Stimulated activated CD4-positive, alpha-beta T cell treated with anti-CD3 and anti-CD28 coated beads, Interleukin-1b, Interleukin-23, amount 100 ng/mL, for 24 hours (primary cell): ENCODE results near the gene WDR37.

Experiments
- DNase-seq, 4 experiments: peaks; one replicate each; pipeline ENCODE4 v3.0.0-alpha.2; 2020; ENCODE audit warnings: low read depth in 4 of 4, low spot score in 1 of 4

The WDR37 gene

DNA sequence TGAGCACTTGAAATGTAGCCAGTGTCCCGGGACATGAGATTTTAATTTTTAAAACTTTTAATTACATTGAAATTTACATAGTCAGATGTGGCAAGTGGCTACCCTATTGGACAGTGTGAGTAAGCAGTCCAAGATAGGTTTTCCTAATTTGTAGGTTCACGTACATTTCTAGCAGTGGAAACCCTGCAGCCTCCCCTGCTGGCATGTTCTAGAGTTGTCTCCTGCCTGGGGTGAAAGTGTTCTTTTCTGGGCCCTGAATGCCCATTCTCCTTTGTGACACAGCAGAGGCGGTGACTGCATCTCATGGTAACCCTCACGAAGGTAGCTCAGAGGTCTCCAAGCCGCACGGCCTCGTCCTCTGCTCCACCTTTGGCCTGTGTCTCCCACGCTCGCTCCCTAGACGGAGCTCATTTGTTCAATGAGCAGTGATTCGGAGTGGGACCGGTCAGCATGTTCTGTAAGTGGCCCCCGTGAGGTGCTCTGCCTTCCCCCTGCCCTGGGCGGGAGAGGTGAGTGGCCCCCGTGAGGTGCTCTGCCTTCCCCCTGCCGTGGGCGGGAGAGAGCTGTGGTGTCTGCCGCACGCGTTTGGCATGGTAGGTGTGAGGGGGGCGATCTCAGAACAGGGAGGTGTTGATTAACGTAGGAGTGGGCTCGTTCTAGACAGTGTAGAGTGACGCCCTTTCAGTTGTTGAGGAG is 18.0 kb downstream of the WDR37 start:
- no peak for DNase-seq

DNA sequence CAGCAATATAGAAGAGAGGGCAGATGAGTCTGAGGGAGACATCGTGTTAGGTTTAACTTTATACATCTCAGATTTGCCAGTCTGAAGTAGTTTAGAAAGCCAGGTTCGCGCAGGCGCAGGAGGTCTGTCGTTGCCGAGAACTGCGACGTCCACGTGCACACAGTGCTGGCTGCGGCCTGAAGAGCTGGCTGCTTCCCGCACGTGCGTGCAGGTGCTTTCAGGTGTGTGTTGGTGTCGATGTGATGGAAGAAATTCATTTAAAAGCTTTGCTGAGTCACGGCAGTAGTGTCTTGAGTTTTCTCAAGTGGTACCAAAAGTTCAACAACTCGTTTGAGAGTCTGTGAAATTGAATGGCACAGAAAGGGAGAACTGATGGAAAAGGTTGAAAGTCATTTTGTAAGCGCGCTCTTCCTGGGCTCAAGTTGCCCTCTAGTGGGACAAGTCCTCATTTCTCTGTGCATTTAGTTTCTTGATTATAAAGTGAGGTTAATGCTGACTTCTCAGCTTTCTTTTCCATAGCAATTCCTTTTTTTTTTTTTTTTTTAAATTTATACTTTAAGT is 18.6 kb downstream of the WDR37 start:
- DNase-seq: no peak

DNA sequence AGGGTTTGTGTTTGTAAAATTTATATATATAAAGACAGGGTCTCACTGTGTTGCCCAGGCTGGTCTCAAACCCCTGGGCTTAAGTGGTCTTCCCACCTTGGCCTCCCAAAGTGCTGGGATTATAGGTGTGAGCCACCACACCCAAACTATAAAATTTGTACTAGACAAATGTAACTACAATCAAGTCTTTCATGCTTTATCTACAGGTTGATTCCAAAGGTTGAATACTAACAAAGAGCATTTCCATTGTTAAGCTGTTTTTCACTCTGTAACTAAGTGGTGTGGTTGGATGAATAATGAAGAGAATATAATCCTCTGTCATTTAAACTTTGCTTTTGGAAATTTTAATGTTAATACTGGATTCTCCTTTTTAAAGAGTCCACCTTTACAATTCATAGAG is 22.5 kb downstream of the WDR37 start:
- no peak for DNase-seq

DNA sequence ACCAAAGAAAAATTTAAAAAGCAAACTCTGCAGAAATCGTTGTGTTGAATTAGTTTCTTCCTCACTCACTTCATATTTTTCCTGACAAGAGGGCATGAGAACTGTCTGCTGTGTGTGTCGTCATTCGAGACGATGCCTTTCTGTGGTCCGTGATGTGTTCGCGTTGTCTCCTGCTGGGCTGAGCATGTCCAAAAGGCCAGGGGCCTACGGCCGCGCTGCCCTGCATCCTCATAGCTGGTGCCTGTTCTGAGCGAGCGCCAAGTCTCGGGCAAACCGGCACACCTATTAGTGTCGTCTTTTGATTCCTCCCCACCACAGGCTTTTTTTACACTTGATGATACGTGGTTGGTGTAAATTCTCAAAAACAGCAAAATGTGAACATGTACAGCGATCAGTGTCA is 27.4 kb downstream of the WDR37 start:
- DNase-seq: no peak

DNA sequence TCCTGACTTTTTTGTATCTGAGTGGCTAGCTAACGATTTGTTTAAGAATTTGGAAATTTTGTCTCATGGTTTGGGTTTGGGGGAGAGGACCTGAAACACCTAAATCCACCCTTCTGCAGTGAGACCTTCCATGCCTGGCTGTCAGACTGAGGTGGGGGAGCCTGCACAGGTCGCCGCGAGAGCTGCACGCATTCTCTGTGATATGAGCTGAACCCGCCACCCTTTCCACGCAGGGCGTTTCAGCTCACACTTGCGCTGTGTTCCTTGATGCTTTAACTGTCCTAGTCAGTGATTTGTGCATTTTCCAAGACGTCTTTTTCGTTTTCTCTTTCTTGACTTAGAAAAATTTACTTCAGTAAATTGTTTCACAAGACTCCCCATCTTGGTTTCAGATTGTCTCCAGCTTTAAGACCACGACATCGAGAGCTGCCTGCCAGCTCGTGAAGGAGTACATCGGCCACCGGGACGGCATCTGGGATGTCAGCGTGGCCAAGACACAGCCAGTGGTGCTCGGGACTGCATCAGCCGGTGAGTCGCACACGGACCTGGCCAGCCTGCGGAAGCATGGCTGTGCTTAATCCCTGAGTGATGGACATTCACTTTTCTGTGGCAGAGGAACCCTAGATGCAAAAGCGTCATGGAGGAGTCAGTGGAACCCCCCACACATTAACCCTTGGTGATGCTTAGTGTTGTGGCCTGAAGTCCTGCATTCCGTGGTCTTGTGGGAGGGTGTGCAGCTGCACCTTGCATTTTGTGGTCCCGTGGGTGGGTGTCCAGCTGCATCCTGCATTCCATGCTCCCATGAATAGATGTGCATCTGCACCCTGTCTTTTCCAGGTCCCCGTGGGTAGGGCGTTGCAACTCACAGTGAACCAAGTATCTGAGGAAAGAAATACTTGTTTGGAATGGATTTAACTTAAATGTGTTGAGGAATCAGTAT is 28.1 kb downstream of the WDR37 start:
- DNase-seq: no peak

DNA sequence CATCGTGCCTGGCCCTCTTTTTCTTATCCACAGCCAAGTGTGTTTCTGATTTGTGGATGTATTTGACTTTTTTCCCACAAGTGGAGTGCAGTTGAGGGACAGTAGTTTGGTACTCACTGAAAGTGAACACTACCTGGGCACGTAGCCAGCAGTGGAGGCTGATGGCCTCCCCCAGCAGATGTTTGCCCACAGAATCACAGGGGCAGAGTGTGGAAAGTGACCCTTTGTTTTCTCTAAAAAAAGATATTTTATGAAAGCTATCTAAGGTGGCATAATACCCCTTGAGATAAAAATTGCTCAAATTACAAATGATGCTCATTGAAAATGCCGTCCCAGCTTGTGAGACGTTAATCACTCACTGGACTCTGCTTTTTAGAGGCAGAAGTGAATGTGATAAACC is 29.1 kb downstream of the WDR37 start:
- DNase-seq: no peak

DNA sequence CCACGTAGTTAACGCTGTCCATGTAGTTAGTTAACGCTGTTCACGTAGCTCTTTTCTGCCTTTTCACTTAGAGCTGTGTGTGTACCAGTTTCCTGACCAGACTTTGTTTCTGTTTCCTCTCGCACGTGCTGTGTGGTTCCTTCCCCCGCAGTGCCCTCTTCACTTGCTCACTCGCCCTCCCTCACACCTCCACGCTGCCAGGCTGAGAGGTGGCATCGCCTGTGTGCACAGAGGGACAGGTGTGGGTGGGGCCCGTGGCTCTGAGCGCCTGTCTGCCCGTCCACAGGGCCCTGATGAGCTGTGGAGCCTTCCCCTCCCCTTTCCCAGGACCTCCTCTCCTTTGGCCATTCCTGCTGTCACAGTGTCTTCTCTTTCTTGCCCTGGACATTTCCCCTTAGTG is 30.6 kb downstream of the WDR37 start:
- no peak for DNase-seq

DNA sequence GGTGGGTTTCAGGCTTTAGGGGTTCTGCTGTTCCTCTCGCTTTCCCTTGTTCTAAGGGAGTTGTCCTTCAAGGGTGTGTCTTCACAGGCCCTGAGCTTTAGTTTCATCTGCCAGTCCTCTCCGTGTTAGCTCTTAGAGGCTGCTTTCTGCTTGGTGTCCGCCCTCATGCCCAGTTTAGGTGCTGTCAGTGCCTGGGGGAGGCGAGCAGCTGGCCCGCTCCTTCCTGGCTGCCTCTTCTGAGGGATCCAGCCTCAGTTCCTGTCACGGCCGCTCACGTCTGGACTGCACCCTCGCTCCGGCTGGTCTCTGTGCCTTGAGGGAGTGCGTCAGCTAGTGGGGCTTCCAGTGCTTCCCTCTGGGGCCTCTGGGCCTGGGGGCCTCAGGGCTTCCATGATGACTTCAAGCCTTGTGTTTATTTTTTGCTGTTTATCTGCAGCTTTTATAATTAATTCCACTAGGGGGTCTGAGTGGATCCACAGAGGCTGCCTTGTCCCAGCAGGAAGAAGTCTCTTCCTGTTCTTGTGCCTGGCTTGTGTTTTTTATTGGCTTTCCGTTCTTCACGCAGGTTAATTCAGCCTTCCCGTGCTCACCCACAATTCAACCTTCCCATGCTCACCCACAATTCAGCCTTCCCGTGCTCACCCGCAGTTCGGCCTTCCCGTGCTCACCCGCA is 33.0 kb downstream of the WDR37 start:
- no peak for DNase-seq

DNA sequence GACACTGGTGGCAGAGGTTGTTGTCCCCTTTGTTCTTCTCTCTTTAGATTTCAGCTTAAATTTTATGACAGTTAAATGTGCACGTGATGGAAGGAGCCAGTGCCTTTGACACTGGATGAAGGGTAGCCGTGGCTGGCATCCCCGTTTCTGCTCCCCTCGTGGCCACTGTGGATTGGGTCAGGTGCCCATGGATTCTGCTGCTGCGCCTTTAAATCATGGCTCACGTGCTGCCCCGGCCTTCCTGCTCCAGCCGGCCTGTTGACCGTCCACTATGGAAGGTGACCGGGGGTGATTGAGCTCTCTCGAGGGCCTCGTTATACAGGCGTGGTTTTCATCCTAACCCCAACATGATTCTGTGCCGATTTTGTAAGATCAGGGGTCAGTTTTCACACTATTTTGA is 34.5 kb downstream of the WDR37 start:
- DNase-seq: no peak

DNA sequence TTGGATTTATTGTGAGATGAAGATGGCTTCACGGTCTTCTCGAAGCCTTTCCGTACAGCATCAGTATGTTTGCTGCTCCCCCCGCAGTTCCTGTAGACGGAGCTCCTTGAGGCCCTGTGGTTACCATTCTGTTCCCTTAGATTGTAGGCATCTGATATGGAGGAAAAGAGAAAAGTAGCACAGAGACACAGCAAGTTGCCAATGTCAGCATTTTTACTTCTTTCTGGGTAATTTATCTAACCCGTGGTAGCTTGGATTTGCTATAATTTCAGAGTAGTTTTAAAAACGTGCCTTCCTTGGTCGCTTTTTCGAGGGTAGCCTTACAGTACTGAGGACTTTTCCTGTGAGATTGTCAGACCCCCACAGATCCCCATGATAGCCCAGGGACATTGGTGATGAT is 37.5 kb downstream of the WDR37 start:
- DNase-seq: no peak

DNA sequence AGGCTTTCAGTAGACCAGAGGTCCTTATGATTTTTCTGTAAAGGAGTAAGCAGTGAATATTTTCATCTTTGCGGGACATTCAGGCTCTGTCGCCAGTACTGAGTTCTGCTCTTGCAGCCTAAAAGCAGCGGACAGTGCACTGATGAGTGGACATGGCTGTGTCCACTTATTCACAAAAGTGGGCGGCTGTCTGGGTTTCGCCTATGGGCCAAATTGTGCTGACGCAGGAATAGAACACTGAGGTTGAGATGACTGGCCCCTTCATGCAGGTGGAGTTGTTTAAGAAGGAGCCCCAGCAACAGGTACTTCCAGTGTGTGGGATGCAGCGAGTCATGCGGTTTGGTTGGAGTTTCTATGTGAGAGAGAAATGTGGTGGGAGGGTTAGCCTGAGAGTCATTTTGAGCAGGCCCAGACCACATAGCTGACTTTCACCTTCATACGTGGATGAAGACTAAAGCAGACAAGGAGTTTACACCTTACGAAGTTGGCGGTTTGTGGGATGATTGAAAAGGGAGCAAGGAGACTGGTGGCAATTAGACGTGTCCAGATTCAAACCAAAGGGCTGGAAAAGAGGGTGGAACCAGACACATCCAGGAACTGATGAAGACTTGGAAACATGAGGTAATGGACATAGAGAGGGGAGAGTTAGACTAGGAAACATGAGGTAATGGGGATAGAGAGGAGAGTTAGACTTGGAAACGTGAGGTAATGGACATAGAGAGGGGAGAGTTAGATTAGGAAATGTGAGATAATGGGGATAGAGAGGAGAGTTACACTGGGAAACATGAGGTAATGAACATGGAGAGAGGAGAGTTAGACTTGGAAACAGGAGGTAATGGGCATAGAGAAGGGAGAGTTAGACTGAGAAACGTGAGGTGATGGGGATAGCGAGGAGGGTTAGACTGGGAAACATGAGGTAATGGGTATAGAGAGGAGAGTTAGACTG is 38.2 kb downstream of the WDR37 start:
- DNase-seq: peak in 3 of 4 experiments; percentile 23 to 64 (median 28)

DNA sequence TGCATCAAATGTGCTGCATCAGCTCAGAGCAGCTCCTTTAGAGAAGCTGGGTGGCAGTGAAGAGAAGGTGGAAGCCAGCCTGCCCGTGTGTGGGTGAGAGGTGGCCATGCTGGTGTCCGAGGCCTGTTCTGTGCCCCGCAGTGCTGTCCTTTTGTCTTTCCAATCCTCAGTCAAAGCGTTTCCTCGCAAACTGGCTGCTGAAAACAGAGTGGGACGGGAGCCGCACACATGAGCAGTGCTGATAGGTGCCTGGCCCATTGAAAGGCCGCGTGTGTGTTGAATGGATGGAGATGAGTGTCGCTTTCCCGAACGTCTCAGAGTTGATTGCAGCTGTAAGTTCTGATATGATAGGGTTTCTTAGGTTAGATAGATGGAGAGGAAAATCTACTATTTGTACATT is 39.3 kb downstream of the WDR37 start:
- no peak for DNase-seq

DNA sequence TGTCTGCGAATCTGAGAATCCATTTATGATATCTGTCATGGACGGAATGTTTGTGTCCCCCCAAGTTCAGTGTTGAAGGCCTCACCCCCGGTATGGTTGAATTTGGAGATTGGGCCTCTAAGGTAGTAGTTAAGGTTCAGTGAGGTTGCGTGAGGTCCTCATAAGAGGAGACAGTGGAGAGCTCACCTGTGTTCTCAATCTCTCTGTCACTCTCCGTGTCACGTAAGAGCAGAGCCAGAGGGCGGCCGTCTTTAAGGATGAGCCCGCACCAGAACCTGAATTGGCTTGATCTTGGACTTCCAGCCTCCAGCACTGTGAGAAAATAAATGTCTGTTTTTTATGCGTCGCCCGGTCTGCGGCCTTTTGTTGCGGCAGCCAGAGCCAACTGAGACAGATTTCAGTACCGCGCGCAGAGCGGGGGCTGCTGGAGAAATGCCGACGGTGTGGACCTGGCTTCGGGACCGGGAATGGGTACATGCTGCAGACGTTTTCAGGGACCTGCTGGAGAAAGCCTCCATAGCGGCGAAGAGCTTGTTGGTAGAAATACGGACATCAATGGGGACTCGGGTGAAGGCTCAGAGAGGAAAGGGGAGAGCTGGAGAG is 40.2 kb downstream of the WDR37 start:
- no peak for DNase-seq

DNA sequence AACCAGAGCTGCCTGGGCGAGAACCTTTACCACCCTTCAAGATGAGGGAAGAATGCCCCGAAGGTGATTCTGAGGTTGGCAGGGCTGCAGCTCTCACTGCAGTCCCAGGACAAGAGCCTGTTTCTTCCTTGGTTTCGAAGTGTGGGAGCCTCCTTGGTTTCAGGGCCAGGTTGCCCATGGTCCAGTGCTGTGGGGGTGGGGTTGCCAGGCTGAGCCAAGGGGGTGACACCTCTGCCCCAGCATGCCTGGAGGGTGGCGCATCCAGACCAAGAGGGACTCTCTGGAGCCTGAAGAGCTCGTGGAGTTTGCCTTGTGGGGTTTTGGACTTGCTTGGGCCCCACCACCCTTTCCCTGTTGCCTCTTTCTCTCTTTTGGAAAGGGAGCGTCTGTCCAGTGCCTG is 41.3 kb downstream of the WDR37 start:
- no peak for DNase-seq

DNA sequence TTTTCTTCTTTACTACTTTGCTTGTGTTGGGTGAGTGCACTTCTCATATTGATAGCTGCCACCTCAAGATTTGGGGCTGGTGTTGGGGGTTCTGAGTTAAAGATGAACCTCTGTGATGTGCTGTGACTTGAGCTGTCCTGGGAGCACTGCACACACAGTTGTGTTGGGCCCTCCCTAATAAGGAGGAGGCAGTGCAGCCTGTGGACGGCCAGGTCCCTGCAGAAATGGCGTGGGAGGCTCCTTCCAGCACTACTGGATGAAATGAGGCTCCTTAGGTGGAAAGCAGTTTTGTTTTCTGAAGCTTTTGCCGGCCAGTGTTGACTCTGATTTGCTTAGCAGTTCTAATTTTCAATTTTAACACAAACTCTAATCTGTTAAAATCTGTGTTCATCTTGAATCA is 44.0 kb downstream of the WDR37 start:
- no peak for DNase-seq

DNA sequence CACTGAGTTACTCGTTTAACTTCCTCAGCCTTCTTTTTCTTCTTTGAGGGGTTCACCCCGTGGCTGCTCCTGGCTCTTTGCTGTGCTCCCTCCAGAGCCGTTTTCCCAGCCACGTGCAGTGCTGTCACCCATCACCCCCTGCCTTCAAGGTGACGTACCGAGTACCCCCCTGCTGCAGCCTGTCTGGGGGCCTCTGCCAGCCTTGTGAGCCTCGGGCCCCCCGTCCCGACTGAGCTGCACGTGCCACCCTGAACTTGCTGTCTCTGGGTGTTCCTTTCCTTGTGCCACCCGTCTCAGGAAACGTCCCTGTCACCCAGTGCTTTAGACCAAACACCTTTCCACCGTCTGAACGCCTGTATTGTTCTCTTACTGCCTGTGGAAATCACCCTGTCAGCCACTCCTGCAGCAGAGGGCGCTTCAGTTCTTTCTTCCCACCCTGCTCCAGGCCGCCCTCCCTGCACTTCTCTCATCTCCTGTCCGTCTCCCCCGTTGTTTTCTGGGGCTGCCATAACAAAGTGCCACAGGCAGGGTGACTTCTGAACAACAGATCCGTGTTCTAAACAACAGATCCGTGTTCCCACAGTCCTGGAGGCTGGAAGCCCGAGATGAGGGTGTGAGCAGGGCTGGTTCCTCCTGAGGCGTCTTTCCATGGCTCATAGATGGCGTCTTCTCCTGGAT is 44.6 kb downstream of the WDR37 start:
- no peak for DNase-seq

DNA sequence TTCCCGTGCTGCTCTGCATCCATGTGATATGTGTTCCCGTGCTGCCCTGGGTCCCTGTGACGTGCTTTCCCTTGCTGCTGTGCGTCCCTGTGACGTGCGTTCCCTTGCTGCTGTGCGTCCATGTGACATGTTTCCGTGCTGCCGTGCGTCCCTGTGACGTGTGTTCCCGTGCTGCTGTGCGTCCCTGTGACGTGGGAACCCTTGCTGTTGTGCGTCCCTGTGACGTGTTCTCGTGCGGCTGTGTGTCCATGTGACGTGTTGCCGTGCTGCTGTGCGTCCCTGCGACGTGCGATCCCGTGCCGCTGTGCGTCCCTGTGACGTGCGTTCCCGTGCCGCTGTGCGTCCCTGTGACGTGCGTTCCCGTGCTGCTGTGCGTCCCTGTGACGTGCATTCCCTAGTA is 45.8 kb downstream of the WDR37 start:
- no peak for DNase-seq

DNA sequence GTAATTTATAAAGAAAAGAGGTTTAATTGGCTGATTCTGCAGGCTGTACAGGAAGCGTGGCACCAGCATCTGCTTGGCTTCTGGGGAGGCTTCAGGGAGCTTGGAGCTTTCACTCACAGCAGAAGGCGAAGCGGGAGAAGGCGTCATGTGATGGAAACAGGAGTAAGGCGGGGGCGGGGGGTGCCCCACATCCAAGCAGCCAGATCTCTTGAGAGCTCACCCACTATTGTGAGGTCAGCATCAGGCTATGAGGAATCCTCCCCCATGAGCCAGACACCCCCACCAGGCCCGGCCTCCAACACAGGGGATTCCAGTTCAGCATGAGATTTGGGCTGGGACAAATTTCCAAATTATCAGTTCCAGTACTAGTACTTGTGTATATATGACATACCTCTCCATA is 46.2 kb downstream of the WDR37 start:
- DNase-seq: peak in 2 of 4 experiments; percentile 16 to 42

DNA sequence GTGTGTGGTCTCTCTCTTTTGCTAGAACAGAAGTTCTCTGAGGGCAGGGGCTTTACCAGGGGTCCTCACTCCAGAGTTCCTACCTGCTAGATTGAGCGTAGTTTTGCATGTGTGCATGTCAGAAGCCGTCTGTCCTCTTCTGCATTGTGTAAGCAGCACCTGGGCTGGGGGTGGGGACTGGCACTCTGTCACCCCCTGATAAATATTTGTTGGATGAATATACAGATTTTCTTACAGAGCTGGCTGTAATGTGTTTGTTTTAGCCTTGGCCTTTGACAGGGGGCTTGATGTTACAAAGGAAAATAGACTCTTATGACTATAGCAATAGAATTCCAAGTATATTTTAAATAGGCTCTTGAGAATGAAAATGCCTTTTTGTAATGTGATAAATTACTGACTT is 46.6 kb downstream of the WDR37 start:
- no peak for DNase-seq

DNA sequence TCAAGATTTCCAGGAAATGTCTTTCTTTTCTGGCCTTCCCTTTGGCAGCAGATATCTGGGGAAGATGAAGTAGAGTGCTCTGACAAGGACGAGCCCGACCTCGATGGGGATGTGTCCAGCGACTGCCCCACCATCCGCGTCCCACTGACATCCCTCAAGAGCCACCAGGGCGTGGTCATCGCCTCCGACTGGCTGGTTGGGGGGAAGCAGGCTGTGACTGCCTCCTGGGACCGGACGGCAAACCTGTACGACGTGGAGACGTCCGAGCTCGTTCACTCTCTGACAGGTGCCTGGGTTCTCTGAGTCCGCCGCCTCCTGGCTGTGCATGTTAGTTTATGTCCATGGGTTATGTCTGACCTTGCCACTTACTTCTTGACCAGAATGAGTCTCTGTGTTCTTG is 47.4 kb downstream of the WDR37 start:
- no peak for DNase-seq
